Stimulated activated CD4-positive, alpha-beta T cell treated with anti-CD3 and anti-CD28 coated beads, Interleukin-1b, Interleukin-23, amount 100 ng/mL, for 48 hours (primary cell): ENCODE results near the gene DMKN.
A peak's percentile ranks its signal among the peaks of the same experiment; 100 is the strongest.

Experiments used
- DNase-seq: peaks from one replicate; pipeline ENCODE4 v3.0.0-alpha.2; 2020

Gene DMKN

GRCh38 chr19:35458731-35459391, 54.6 kb downstream of the DMKN start:
- DNase-seq, result no peak

DNA sequence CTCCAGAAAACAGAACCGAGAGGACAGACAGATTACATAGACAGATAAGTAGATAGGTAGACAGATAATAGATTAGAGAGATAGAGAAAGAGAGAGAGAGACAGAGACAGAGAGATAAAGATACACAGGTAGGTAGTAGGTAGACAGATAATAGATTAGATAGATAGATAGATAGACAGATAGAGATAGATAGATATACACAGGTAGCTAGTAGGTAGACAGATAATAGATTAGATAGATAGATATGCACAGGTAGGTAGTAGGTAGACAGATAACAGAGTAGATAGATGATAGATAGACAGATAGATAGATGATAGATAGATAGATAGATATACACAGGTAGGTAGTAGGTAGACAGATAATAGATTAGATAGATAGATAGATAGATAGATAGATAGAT, 55.3 kb downstream of the DMKN start:
- DNase-seq, result no peak

DNA sequence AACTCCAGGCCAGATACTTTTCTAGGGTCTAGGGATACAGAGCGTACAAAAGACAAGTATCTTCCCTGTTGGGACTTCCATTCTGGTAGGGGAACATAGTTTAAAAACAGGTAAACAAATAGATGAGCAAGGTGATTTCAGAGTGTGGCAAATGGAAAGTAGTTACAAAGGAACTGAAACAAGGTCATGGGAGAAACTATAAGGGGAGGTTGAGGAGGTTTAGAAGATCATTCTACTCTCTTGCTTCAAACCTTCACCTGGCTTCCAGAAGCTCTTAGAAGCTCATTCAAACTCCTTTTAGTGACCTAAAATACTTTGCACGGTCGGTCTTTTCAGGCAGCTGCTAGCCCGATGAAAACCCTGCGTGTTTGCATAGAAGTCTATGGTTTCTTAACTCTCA, 56.3 kb downstream of the DMKN start:
- no peak for DNase-seq

- no peak for DNase-seq
Observed at GRCh38 chr19:35455616-35456201, 57.7 kb downstream of the DMKN start.

DNA sequence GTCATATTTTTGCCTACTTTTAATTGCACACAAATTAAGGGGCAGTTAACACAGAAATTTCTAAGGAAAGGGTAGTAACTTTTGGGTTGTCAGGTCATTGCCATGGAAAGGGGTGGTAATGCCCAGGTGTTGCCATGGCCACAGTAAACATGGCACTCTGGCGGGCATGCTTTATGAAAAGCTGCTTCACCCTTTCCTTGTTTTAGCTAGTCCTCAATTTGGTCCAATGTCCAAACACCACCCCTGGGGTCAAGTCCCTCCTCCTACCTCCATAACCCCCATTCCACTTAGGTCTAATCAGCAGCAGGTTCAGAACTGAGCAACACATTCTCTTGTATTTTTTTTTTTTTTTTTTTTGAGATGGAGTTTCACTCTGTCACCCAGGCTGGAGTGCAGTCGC, 58.8 kb downstream of the DMKN start:
- DNase-seq, result no peak

- DNase-seq, result peak; percentile 29
Observed at GRCh38 chr19:35451338-35452096, 61.9 kb downstream of the DMKN start.

DNA sequence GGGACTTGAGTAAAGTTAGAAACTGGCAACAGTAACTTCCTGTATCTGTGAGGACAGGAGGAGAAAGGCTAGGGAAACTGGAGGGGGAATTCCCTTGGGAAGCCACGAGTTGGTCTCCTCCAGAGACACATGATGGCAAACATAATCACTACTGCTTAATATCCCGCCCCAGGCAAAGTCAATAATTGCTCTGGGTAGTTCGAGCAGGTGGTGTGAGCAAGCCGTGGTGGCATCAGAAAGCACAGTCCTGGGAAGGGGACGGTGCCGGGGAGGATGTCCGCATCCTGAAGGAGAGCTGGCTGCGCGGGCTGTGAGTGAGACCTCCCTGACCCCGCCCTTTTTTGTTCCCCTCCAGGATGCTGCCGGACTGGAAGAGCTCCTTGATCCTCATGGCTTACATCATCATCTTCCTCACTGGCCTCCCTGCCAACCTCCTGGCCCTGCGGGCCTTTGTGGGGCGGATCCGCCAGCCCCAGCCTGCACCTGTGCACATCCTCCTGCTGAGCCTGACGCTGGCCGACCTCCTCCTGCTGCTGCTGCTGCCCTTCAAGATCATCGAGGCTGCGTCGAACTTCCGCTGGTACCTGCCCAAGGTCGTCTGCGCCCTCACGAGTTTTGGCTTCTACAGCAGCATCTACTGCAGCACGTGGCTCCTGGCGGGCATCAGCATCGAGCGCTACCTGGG, 63.9 kb downstream of the DMKN start:
- no peak for DNase-seq

GRCh38 chr19:35447606-35448469, 65.6 kb downstream of the DMKN start, which contains the start of gene FFAR2:
FFAR2 (plus strand) TSS chr19:35448257; CDS start chr19:35449715, 1,458 bp downstream.
- no peak for DNase-seq
